Peyer's patch (tissue), 4 donors: Measurements from ENCODE around the gene POMZP3.
"Not testable (repeated sequence)": the region's sequence is repeated elsewhere in the genome, so short reads cannot be mapped to it uniquely, and the experiment has no call there.

Experiments used
- POLR2A ChIP-seq, 2 donors: fragments of 450-650 bp; IDR thresholded peaks; one replicate each; pipeline ENCODE4 v1.5.1; 2017; ENCODE audit warnings: antibody characterized with exemption in 2 of 2, mild to moderate bottlenecking in 2 of 2, moderate library complexity in 2 of 2
- TF ChIP-seq, protein P1 (sequence below), 6 experiments: fragments of 450-650 bp in 4 of 6; fragments of 200-600 bp in 2 of 6; sonication (generic) in 1 of 6; IDR thresholded peaks; one replicate each; pipeline ENCODE4 v1.5.1; 2017 to 2019; ENCODE audit warnings: antibody characterized with exemption in 6 of 6, mild to moderate bottlenecking in 3 of 6, moderate library complexity in 1 of 6

DNA sequence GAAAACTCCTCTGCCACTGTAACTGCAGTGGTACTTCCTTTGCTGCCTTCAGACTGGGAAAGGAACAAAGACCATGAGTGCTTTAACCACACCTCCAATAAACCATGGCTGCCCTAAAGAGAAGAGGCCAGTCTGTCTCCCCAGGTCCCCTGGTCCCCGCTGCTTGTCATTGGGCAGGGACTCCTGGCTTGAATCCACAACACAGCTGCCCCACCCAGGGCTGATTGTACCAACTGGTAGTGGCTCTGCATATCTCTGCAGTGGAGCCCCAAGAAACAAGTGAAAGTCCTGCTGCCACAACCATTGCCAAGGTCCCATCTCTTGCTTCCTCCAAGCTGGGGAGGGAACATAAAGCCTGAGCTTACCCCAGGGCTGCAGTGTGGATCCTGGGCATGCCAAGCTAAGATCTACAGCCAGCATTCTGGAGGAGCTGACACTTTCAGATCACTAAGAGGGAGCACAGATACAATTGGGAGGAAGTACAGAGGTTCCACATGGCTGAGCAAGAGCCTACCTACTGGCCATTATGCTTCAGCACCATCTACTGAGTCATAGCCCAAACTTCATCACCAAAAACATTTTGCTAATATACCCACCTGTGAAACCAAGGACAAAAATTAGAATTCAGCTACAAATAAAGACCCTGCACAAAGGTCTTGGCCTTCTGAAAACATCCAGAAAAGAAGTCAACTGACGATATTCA, 35.3 kb downstream of the POMZP3 start:
- not testable (repeated sequence) for TF ChIP-seq POLR2A (IDR thresholded peaks at IDR 0.05)
- TF ChIP-seq, protein P1, sequence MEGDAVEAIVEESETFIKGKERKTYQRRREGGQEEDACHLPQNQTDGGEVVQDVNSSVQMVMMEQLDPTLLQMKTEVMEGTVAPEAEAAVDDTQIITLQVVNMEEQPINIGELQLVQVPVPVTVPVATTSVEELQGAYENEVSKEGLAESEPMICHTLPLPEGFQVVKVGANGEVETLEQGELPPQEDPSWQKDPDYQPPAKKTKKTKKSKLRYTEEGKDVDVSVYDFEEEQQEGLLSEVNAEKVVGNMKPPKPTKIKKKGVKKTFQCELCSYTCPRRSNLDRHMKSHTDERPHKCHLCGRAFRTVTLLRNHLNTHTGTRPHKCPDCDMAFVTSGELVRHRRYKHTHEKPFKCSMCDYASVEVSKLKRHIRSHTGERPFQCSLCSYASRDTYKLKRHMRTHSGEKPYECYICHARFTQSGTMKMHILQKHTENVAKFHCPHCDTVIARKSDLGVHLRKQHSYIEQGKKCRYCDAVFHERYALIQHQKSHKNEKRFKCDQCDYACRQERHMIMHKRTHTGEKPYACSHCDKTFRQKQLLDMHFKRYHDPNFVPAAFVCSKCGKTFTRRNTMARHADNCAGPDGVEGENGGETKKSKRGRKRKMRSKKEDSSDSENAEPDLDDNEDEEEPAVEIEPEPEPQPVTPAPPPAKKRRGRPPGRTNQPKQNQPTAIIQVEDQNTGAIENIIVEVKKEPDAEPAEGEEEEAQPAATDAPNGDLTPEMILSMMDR (IDR thresholded peaks at IDR 0.05): not testable (repeated sequence)
